ENCODE measurements around the gene CHGA. TPM values are rescaled to one million over a fixed set of nuclear protein-coding genes. Genes with fewer than 3 reads are reported as not detected.

CHGA gene
- total and polyA plus RNA-seq, 2 of the 8 experiments (the other 6 are each of a cell fraction or from before 2014, with no cell fraction given), result 17.5 to 28.2 TPM

- H3K18ac ChIP-seq (ENCODE audit: extremely low read depth, low read length), result no peak overlapping the region
- no peaks in the 10 kb centered on the region for H3K27me3 ChIP-seq (replicated peaks in 1 of 4; ENCODE audit: control insufficient read depth in 3 of 4, extremely low read depth in 1 of 4, insufficient read depth in 3 of 4, low read length in 3 of 4)
- no peaks in the 10 kb centered on the region for H3K79me2 ChIP-seq (ENCODE audit: control insufficient read depth in 1 of 2, insufficient read depth in 2 of 2, low read length in 2 of 2)
- no peak overlapping the region for H2AFZ ChIP-seq (ENCODE audit: low read length)
- H2BK120ac ChIP-seq (replicated peaks; ENCODE audit: low read depth, low read length), result no peak overlapping the region
- 82% methylated on average over 5 of the region's 5 CpGs; no CpG with 5 or more reads in 1 of the 2 experiments for WGBS, 2 experiments (ENCODE audit: extremely low coverage in 1 of 2, insufficient coverage in 1 of 2, insufficient read length in 1 of 2, insufficient replicate concordance in 2 of 2, low coverage in 1 of 2, low lambda C conversion rate in 2 of 2, missing lambda C conversion rate in 1 of 2)
- no peak overlapping the region for H2BK15ac ChIP-seq (ENCODE audit: low read length)
- no peak overlapping the region for H3K4me3 ChIP-seq (ENCODE audit: extremely low read depth in 1 of 4, insufficient read depth in 2 of 4, low read depth in 3 of 4, low read length in 4 of 4)
- no peak overlapping the region for H2BK12ac ChIP-seq (ENCODE audit: low read depth, low read length)
- POLR2A ChIA-PET (ENCODE audit: partially characterized antibody), result no interaction called here
- H3K4me1 ChIP-seq (replicated peaks in 1 of 4; ENCODE audit: control insufficient read depth in 3 of 4, insufficient read depth in 4 of 4, low read length in 3 of 4), result peaks cover 0 to 7% (median 4%) of the 10 kb centered on the region in 4 experiments; a peak in 5 of 7 replicates
- H2AK5ac ChIP-seq (ENCODE audit: low read depth, low read length), result no peak overlapping the region
- no peaks in the 10 kb centered on the region for H3K36me3 ChIP-seq (ENCODE audit: control insufficient read depth in 2 of 4, insufficient read depth in 4 of 4, low read length in 3 of 4)
- no peaks in the 10 kb centered on the region for H4K20me1 ChIP-seq (replicated peaks in 1 of 2; ENCODE audit: control insufficient read depth in 1 of 2, insufficient read depth in 2 of 2, low read length in 2 of 2)
- H3K79me1 ChIP-seq (ENCODE audit: low read depth, low read length), result no peaks in the 10 kb centered on the region
- no peak overlapping the region for H3K9ac ChIP-seq (replicated peaks in 1 of 4; ENCODE audit: extremely low read depth in 1 of 4, low read depth in 3 of 4, low read length in 3 of 4)
- peaks cover 3% of the 10 kb centered on the region; the same call in 1 of the 2 replicates for H3K23me2 ChIP-seq (ENCODE audit: low read depth, low read length)
- H4K5ac ChIP-seq (ENCODE audit: insufficient read length, low read depth, low read length), result no peak overlapping the region
- no peak overlapping the region for H3K4me2 ChIP-seq (ENCODE audit: insufficient read depth in 1 of 2, low read depth in 2 of 2, low read length in 2 of 2)
- CTCF ChIA-PET (ENCODE audit: partially characterized antibody), result interaction anchor here (0.6 to 1.0 kb wide), 2 partner anchors 49 to 1072 kb away, joined by 3 to 4 read pairs; no protein-coding TSS in a partner anchor
- no peak overlapping the region for H3K23ac ChIP-seq (ENCODE audit: insufficient read length)
- H3K56ac ChIP-seq (replicated peaks; ENCODE audit: insufficient read length, low read depth, low read length), result no peak overlapping the region
- no peak overlapping the region for H3K14ac ChIP-seq (ENCODE audit: insufficient read length)
- H4K91ac ChIP-seq (replicated peaks; ENCODE audit: insufficient read length, low read length), result no peak overlapping the region
- DNase-seq (ENCODE audit: low read depth in 1 of 2, low spot score in 2 of 2) (no peak), FAIRE-seq (no peak)
- no peak overlapping the region for H3K27ac ChIP-seq (ENCODE audit: low read depth, low read length)
- no peak overlapping the region for H4K8ac ChIP-seq (ENCODE audit: extremely low read depth, insufficient read depth, low read length)
- H2BK5ac ChIP-seq (ENCODE audit: low read depth, low read length), result no peak overlapping the region
- no peak overlapping the region for H3K4ac ChIP-seq (replicated peaks; ENCODE audit: insufficient read length, low read depth, low read length)
- H2BK20ac ChIP-seq (ENCODE audit: low read length), result no peak overlapping the region
- TF ChIP-seq CBX5 (IDR thresholded peaks at IDR 0.05; ENCODE audit: low read depth, low read length) (no peak), RNF2 (IDR thresholded peaks at IDR 0.05; ENCODE audit: borderline replicate concordance, low read depth, low read length, missing control alignments, poor library complexity, severe bottlenecking) (no peak), SIX5 (IDR thresholded peaks at IDR 0.05; ENCODE audit: low read depth, low read length) (no peak), TEAD4 (IDR thresholded peaks at IDR 0.05; ENCODE audit: low read depth, low read length) (no peak), BACH1 (IDR thresholded peaks at IDR 0.05; ENCODE audit: low read length) (no peak), EP300 (IDR thresholded peaks at IDR 0.05; ENCODE audit: borderline replicate concordance in 1 of 2, low read depth in 2 of 2, low read length in 2 of 2) (no peak), SIN3A (conservative IDR thresholded peaks at IDR 0.05 in 1 of 2, IDR thresholded peaks at IDR 0.05 in 1 of 2; ENCODE audit: low read depth in 1 of 2, low read length in 2 of 2) (no peak), SP1 (IDR thresholded peaks at IDR 0.05; ENCODE audit: low read depth, low read length) (no peak), JUND (IDR thresholded peaks at IDR 0.05; ENCODE audit: low read length) (no peak), PHF8 (conservative IDR thresholded peaks at IDR 0.05; ENCODE audit: low read depth, low read length) (no peak), SRF (IDR thresholded peaks at IDR 0.05; ENCODE audit: low read depth, low read length) (no peak), CEBPB (IDR thresholded peaks at IDR 0.05; ENCODE audit: low read depth, low read length) (no peak)
- no peaks in the 10 kb centered on the region for H3K9me3 ChIP-seq (ENCODE audit: insufficient read depth in 2 of 2, low read depth in 1 of 2, low read length in 1 of 2)
Measured at GRCh38 chr14:92883066-92883465, 39.9 kb upstream of the CHGA start.

All from H1 (cell line).